A673 (cell line): ENCODE measurements around the gene BCAN. TPM values are rescaled to one million over a fixed set of nuclear protein-coding genes. Genes with fewer than 3 reads are reported as not detected.

ENCODE experiments used
- BruUV-seq: library from RNA; stranded (reverse); fragments of 400-500 nt; replicated peaks from 2 replicates; lab custom pipeline; 2021; lab: Mats Ljungman, UMichigan
- CTCF ChIA-PET: fragments of 300-600 bp; sonication (Branson Sonifier 250); formaldehyde crosslinking; loops from one replicate; lab custom pipeline; 2022; ENCODE audit warnings: antibody characterized with exemption; lab: Charles Lee
- POLR2A ChIA-PET: fragments of 300-600 bp; sonication (Branson Sonifier 250); formaldehyde crosslinking; loops from one replicate; lab custom pipeline; 2022; ENCODE audit warnings: antibody characterized with exemption; ENCODE audit not compliant: low non-redundant PET; lab: Charles Lee
- DNase-seq: peaks from one replicate; pipeline ENCODE4 v3.0.0-alpha.2; 2015; ENCODE audit warnings: low spot score
- H3K27ac ChIP-seq: fragments of 200-600 bp; sonication (generic); 2 replicates; pipeline ENCODE4 v1.5.1; 2016; ENCODE audit warnings: mixed run types, low read depth, mild to moderate bottlenecking, mixed read lengths, antibody characterized with exemption, low read length; ENCODE audit not compliant: poor library complexity, severe bottlenecking
- H3K27me3 ChIP-seq: fragments of 200-600 bp; sonication (generic); replicated peaks from 2 replicates; pipeline ENCODE4 v1.6.1; 2017; ENCODE audit warnings: mixed run types, low read depth, mild to moderate bottlenecking, mixed read lengths, antibody characterized with exemption, low read length; ENCODE audit not compliant: insufficient read depth, poor library complexity
- H3K36me3 ChIP-seq: fragments of 200-600 bp; sonication (generic); 2 replicates; pipeline ENCODE4 v1.6.1; 2016; ENCODE audit warnings: mixed run types, mild to moderate bottlenecking, mixed read lengths, antibody characterized with exemption, low read length; ENCODE audit not compliant: insufficient read depth, poor library complexity, severe bottlenecking
- H3K4me1 ChIP-seq: fragments of 200-600 bp; sonication (generic); 2 replicates; pipeline ENCODE4 v1.6.1; 2017; ENCODE audit warnings: mixed run types, mild to moderate bottlenecking, mixed read lengths, antibody characterized with exemption, low read length; ENCODE audit not compliant: insufficient read depth, poor library complexity, severe bottlenecking
- H3K4me3 ChIP-seq: fragments of 200-600 bp; sonication (generic); 2 replicates; pipeline ENCODE4 v1.5.1; 2016; ENCODE audit warnings: low read depth, mixed run types, mild to moderate bottlenecking, mixed read lengths, low read length; ENCODE audit not compliant: poor library complexity, severe bottlenecking
- H3K9me3 ChIP-seq: fragments of 200-600 bp; sonication (generic); 2 replicates; pipeline ENCODE4 v1.6.1; 2016; ENCODE audit warnings: mixed run types, low read depth, mild to moderate bottlenecking, mixed read lengths, antibody characterized with exemption, low read length; ENCODE audit not compliant: poor library complexity, severe bottlenecking
- CTCF ChIP-seq: fragments of 300-800, 200-600 bp; sonication (generic); conservative IDR thresholded peaks from 2 replicates; pipeline ENCODE4 v1.5.1; 2017; ENCODE audit warnings: low read depth, mild to moderate bottlenecking, antibody characterized with exemption, low read length, moderate library complexity, mixed read lengths
- EZH2 ChIP-seq: fragments of 200-600 bp; sonication (generic); IDR thresholded peaks from 2 replicates; pipeline ENCODE4 v1.6.1; 2017; ENCODE audit warnings: borderline replicate concordance, low read depth, mild to moderate bottlenecking, mixed read lengths, antibody characterized with exemption, low read length; ENCODE audit not compliant: poor library complexity, severe bottlenecking
- intact Hi-C: fragments of 100-400 bp; cut with micrococcal nuclease; formaldehyde crosslinking; loops from one replicate; pipeline ENCODE4 v1.10.0; 2022; ENCODE audit not compliant: unreplicated experiment
- total RNA-seq: library from RNA; stranded (reverse); gene quantifications from 2 replicates; pipeline ENCODE4 v1.2.3, GENCODE V29; 2021

BCAN gene
- total RNA-seq, 1 experiment from 2014 or later: not detected

GRCh38 chr1:156664767-156665411 lies 23.0 kb downstream of the BCAN start:
- Histone ChIP-seq H3K9me3 (no peaks in the 10 kb centered on the region), H3K27ac (no peak overlapping the region)
- POLR2A ChIA-PET: no interaction called here

GRCh38 chr1:156665539-156665938 lies 23.6 kb downstream of the BCAN start:
- ChIA-PET CTCF (interaction anchor here (0.6 kb wide), 2 partner anchors 56 to 225 kb away, joined by 3 read pairs; no protein-coding TSS in a partner anchor), POLR2A (no interaction called here)
- intact Hi-C loops: no loop called here
- BruUV-seq: no TSS peak
- H3K36me3 ChIP-seq: no peaks in the 10 kb centered on the region
- H3K27me3 ChIP-seq: no peaks in the 10 kb centered on the region
- no peak overlapping the region for H3K27ac ChIP-seq
- H3K4me1 ChIP-seq: peaks cover 40% of the 10 kb centered on the region
- TF ChIP-seq CTCF (no peak), EZH2 (no peak)
- no peak for DNase-seq
- H3K9me3 ChIP-seq: no peaks in the 10 kb centered on the region
- no peak overlapping the region for H3K4me3 ChIP-seq

More at GRCh38 chr1:156664767-156665411, 23.0 kb downstream of the BCAN start:
- intact Hi-C loops: no loop called here
- Histone ChIP-seq H3K4me3 (no peak overlapping the region), H3K27me3 (no peaks in the 10 kb centered on the region), H3K36me3 (no peaks in the 10 kb centered on the region), H3K4me1 (peaks cover 46% of the 10 kb centered on the region)
- DNase-seq: no peak
- no peak for TF ChIP-seq EZH2
- TF ChIP-seq CTCF: no peak
- no TSS peak for BruUV-seq
- CTCF ChIA-PET: interaction anchor here (0.6 kb wide), 1 partner anchor 56 kb away, joined by 3 read pairs; no protein-coding TSS in a partner anchor

GRCh38 chr1:156666862-156667609 lies 25.1 kb downstream of the BCAN start:
- peaks cover 25% of the 10 kb centered on the region for H3K4me1 ChIP-seq
- no peak for TF ChIP-seq EZH2
- TF ChIP-seq CTCF: no peak
- BruUV-seq: no TSS peak
- POLR2A ChIA-PET: no interaction called here
- DNase-seq: no peak
- CTCF ChIA-PET: interaction anchor here (0.7 kb wide), 1 partner anchor 489 kb away, joined by 7 read pairs; no protein-coding TSS in a partner anchor
- no peaks in the 10 kb centered on the region for H3K36me3 ChIP-seq
- H3K27me3 ChIP-seq: peaks cover 8% of the 10 kb centered on the region
- no peak overlapping the region for H3K27ac ChIP-seq
- intact Hi-C loops: no loop called here
- H3K9me3 ChIP-seq: no peaks in the 10 kb centered on the region
- no peak overlapping the region for H3K4me3 ChIP-seq
